DMS153 treated with DMSO at 0.1 percent for 48 hours (cell line): ENCODE data around the gene CD48.
"Not testable (repeated sequence)": the region's sequence is repeated elsewhere in the genome, so short reads cannot be mapped to it uniquely, and the experiment has no call there.

Source experiments
- DNase-seq: peaks from one replicate; lab custom pipeline; 2025; ENCODE audit not compliant: unreplicated experiment; lab: John Stamatoyannopoulos, UW

Gene CD48

GRCh38 chr1:160716013-160716412 lies 4.4 kb upstream of the CD48 start:
- DNase-seq: no peak

GRCh38 chr1:160714034-160714648 lies 2.5 kb upstream of the CD48 start:
- not testable (repeated sequence) for DNase-seq

GRCh38 chr1:160713161-160713560 lies 1.5 kb upstream of the CD48 start:
- no peak for DNase-seq

GRCh38 chr1:160712525-160713080 lies 981 bp upstream of the CD48 start:
- DNase-seq: not testable (repeated sequence)

- no peak for DNase-seq
These were observed 383 bp downstream of the CD48 start for GRCh38 chr1:160711276-160711601.

GRCh38 chr1:160710517-160711252 lies 937 bp downstream of the CD48 start:
- DNase-seq: no peak

- no peak for DNase-seq
These were observed 1.9 kb downstream of the CD48 start for GRCh38 chr1:160709715-160710114.

- DNase-seq: no peak
These were observed 2.8 kb downstream of the CD48 start for GRCh38 chr1:160708801-160709200.

GRCh38 chr1:160708118-160708517 lies 3.5 kb downstream of the CD48 start:
- no peak for DNase-seq

- DNase-seq: no peak
These were observed 4.2 kb downstream of the CD48 start for GRCh38 chr1:160707236-160708064.

- no peak for DNase-seq
These were observed 4.9 kb downstream of the CD48 start for GRCh38 chr1:160706526-160707235.

- DNase-seq: no peak
These were observed 5.9 kb downstream of the CD48 start for GRCh38 chr1:160705742-160706141.

GRCh38 chr1:160705212-160705621 lies 6.4 kb downstream of the CD48 start:
- peak; percentile 12 for DNase-seq

- DNase-seq: no peak
These were observed 7.4 kb downstream of the CD48 start for GRCh38 chr1:160704250-160704649.

GRCh38 chr1:160702100-160702499 lies 9.5 kb downstream of the CD48 start:
- no peak for DNase-seq

- not testable (repeated sequence) for DNase-seq
These were observed 19.2 kb downstream of the CD48 start for GRCh38 chr1:160692390-160692789.

- no peak for DNase-seq
These were observed 26.4 kb downstream of the CD48 start for GRCh38 chr1:160685266-160685665.

GRCh38 chr1:160682983-160683865 lies 28.4 kb downstream of the CD48 start:
- DNase-seq: no peak

GRCh38 chr1:160681891-160682140 lies 29.8 kb downstream of the CD48 start:
- DNase-seq: no peak
